GM19438 (cell line): Measurements from ENCODE around the gene OAF.

Experiments
- ATAC-seq: cut with Tn5 transposase; IDR thresholded peaks from one replicate; pipeline ENCODE4 v1.9.1; 2021; ENCODE audit warnings: low read depth; ENCODE audit not compliant: unreplicated experiment

Gene OAF

DNA sequence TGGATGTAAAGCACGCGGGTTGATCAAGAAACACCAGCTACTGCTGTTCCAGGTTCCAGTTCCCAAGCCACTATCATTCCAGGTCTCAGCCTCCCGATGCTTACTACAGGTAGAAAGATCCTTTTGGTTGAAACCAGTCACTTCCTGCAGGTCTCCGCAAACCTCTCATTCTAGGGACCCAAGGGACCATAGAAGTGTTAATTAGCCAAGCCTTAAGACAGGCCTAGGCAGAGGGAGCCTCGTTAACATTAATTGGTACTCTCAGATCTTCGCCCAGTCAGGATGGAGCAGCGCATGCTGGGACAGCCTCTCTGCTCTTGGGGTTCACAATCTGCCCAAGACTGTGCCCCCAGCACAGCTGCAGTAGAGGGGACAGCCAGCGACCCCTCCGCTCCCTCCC, 11.2 kb upstream of the OAF start:
- ATAC-seq = no peak

DNA sequence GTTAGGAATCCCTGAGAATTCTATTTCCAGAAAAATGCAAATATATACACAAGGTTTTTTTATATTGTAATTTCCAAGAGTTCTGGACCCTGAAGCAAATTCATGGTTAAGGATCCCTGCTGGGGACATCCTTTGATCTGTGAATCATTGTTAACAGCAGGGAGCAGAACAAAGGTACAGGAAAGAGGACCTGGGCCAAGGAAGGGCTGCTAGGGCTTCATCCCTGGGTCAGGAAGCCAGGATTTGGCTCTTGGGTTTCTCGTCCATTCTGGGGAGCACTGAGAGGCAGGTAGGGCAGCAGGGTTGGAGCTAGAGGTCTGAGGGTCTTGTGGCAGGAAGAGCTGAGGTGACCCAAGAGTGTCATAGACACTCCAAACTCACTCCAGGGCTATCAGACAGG, 10.2 kb upstream of the OAF start:
- ATAC-seq = no peak

DNA sequence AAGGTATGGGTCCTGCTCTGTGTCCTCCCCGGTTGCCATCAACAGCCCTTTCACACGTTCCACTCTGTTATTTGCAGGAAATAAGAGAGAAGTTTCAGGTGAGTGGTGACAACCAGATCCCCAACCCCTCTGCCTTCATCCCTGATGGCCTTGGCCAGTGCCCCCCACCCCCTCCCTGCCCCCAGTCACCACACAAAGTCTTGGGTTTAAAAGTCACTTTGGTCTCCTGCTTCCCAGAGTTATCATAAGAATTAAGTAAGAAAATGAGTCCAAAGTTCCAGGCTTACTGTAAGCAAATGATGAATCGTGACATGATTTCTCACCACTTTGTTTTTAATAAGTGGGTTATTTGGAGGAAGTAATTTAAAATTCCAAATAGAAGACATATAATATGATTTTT, 9.2 kb upstream of the OAF start:
- no peak for ATAC-seq

DNA sequence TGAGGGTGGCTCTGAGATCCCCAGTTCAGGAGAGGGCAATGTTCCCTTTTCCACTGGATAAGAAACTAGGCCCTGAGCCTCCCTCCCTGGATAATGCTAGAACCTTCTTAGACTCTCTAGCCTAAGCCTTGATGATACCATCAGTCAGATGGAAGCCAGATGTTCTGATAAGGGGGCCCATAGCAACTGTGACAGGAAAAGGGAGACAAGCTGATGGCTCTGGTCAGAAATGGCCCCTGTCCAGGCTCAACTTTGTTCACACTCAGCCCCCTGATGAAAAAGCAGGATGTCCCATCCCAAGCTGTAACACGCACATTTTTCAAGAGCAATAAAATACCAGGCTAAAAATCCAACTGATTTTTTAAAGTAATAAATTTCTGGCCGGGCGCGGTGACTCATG, 7.2 kb upstream of the OAF start:
- ATAC-seq = no peak

DNA sequence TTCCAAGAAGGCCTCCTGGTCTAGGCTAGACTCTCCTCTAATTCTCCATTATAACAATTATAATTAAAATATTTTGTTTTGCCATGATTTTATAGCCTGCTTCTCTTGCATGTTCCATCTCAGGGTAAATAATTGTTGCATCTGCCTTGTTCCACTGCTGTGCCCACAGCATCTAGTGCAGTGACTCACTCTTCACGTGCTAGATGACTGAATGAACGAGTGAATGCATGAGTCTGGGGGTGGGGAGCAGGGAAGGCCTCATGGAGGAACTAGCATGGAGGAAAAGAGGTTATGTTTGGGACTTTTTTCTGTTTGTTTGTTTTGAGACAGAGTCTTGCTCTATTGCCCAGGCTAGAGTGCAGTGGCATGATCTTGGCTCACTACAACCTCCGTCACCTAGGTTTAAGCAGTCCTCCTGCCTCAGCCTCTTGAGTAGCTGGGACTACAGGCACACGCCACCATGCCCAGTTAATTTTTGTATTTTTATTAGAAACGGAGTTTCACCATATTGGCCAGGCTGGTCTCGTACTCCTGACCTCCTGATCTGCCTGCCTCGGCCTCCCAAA, 5.2 kb upstream of the OAF start:
- no peak for ATAC-seq

DNA sequence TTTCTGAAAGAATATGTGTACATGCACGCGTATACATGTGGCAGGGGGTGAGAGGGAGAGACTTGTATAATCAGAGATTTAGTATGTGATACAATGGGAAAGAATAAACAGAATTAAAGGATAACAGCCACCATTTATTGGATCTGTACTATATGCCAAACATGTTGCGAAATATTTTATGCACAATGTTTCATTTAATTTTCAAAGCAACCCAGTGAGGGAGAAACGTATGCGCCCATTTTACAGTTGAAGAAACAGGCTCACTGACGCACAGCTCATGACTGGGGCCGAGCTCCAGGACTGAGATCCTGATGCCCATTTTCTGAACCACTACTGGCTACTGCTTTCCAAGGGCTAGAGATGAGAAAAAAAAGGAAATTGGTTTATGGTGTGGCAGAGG, 3.3 kb upstream of the OAF start:
- ATAC-seq = no peak

DNA sequence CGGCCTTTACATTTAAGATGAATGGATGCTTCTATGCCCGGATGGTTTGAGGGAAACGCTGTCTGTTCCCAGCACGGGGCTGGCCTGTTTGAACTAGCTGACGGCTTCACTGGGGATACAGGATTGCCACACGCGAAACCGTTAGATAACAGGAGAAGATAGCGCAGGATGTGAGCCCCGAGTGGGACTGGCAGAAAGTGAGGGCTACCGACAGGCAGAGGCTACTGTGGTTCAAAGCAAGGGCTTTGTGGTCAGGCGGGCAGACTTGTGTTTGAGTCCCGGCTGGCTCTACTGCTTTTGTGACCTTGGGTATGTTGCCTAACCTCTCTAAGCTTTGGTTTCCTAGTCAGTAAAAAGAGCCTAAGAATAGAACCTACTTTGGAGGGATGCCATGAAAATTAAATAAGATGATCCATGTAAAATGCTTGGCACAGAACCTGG, 2.8 kb upstream of the OAF start:
- ATAC-seq = no peak

DNA sequence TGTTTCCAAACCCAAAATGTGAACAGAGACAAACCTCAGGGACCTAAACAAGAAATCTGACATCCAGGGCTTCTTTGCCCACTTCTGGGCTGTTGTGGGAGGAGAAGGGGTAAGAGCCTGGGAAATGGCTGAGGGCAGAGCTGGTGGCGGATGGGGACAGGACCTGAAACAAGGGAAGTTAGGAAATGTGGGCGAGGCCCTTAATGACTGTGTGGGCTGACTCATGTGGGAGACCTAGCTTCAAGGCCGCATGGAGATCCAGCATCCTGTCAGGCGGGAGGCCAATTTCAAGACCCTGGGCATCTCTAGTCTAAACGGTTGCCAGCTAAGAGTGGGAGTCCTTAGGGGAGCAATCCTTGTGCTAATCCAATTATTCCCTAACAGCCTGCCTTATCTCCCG, 2.1 kb upstream of the OAF start:
- ATAC-seq = no peak

DNA sequence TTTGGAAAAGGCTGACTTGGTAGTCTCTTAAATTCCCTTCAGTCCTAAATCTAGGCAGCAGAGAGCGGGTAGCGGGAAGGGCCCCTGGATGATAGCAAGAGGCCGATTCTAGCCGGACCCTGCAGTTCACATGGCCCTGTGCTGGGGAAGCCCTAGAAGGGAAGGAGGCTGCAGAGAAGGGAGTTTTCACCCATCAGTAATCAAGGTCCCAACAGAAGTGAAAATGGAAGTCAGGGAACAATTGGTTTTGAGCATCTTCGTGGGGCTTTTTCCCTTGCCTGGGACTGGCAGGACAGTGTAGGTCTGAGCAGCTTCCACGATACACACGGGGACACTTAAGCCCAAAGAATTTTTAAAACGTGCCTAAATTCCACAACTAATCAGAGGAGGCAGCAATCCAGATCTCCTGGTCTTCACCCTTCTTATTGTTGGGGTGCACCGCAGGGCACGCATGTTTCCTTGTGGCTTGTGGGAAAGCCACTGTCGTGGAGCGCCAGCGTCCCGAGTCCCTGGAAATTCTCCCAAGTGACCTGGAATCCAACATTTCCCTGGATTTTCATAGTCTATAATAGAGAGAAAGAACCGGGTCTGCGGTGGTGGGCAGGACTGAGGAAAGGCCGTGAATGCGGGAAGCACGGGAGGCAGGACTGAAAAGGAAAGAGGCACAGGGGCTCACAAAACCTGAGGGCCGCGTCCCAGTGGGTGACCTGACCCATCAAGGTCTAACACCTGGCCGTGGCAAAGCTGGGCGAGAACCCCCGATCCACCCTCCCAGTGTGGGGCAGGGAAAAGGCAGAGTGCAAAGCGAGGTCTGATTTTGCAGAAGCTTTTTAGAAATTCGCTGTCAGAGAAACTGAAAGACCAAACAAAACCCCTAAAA, 846 bp upstream of the OAF start:
- ATAC-seq = no peak

DNA sequence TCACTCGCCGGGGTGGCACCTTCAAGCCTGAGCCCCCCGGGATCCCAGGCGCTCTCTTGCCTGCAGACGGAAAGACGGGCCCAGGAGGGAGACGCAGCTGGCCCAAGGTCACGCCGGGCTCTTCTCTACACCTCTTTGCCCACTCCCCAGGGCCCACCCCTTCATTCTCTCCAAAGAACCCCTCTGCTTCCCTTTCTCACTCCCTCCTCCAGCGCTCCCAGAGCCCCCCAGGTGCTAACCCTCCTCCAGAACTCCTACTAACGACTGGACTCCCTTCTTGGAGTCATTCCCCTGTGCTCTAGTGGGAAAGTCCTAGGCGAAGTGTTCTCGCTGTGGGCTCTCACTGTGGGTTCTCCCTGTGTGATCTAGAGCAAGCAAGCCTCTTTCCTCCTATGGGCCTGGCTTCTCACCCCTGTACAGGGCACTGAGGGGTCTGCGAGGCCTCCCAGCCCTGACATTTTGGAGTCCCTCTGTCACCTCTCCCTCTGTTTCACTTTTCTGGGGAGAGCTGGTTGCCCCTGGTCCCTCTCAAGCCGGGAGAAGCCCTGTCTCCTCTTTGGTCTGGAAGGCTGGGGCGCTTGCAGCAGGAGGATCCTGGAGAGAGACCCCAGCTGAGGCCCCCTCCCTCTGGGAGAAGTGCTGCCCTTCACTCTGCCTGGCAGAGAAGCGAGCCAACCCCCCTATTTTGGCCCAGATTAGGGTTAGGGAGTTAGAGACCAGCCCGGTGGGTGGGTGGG, 858 bp downstream of the OAF start:
- ATAC-seq = no peak

DNA sequence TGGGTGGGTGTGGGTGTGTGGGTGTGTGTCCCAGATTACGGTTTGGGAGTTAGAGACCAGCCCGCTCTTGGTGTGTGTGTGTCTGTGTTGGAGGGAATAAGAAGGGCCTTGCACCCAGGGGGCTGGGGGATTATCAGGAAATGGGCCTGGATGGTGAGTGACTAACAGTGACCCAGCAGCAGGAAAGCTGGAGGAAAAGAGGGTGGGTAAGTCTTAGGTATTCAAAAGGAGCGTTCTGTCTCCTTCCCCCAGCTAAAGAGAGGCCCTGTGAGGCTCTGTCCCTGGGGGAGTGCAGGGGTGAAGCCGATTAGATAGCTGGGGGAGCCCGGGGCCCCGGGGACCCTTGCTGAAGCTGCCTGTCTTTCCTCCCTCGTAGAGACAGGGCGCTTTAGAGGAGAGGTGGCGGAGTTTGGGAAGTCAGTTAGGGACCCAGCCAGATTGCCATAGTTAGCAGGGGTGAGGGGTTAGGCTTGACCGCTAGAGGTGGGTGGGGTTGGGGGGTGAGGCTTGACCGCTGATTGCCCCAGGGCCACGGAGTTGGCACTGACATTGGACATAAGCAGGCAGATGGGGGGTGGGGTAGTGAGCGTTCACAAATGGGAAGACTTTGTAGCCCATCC, 1.5 kb downstream of the OAF start:
- no peak for ATAC-seq

DNA sequence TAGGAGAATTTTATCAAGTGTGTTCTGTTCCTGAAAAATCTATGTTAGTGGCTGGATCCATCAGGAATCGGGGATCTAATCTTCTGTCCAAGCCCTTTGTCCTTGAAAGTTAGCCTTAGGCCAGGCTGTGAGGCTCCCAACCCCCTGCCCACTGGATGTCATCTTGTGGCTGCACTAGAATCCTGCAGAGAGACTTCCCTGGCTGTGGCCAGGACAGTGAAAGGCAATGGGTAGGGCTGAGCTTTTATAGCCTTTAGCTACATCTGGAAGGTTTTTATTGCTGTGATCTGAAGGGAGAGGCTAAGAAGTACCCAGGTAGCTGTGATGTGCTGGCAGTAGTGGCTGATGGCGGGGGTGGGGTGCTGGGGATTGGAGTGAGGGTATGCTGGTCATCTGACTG, 2.1 kb downstream of the OAF start:
- ATAC-seq = no peak

DNA sequence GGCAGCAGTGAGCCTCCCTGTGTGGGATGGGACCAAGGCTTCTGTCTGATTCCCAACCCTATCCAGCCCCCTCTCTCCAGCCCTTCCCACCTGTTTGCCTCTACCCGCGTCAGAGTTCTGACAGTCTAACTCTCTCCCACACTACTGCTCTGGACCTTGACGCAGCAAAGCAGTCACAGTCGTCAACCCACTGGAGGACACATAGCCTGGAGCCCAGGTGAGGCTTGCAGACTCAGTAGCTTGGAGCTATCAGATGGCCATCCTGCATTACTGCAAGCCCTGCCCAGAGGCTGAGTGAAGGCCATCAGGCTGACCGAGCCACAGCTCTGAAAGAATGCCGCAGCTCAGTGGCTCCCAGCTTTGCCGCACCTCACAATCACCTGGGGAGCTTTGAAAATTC, 3.7 kb downstream of the OAF start:
- ATAC-seq = no peak

DNA sequence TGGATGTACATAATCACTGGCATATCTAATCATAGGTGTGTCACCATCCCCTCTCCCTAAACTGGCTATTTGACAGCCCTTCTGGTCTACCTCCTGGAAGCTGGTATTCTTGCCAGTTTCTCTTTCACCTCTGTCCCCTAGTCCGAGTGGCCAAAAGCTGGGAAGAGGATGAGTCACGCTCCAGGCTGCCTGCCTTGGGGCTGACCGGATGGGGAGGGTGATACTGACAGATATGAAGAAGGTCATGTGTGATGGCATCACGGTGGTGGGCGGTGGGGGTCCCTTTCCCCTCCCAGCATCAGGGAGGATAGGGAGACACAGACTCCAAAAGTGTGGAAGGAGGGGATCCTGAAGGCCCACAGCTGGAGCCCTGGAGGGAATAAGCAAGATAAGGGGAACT, 4.8 kb downstream of the OAF start:
- no peak for ATAC-seq

DNA sequence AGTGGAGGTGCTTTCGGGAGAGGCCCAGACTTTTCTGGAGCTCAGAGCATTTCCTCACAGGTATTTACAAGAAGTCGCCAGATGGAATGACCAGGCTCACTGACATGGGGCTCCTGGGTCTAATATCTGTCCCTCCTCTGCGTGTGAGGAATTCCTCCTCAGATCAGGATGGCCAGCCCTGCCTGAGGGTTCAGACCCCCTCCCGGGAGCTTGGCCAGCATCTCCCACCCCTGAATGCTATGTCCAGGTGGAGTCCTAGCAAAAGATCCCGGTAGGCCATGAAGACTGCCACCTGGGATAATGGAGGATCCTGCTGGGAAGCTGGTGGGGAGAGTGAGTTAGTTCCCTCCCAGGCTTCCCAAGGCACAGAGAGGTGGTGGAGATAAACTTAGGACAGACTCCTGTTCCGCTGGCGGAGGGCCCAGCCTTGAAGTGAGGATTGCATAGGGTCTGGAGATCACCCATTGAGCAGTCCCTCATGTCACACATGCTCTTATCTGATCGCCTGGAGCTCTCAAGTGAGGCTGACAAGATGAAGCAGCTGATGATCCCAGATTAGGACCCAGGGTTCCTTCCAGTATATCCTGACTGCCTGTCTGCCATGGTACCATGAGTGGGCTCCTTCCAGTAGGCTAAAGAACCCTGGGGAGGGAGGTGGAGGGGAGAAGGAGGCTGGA, 5.7 kb downstream of the OAF start:
- no peak for ATAC-seq

DNA sequence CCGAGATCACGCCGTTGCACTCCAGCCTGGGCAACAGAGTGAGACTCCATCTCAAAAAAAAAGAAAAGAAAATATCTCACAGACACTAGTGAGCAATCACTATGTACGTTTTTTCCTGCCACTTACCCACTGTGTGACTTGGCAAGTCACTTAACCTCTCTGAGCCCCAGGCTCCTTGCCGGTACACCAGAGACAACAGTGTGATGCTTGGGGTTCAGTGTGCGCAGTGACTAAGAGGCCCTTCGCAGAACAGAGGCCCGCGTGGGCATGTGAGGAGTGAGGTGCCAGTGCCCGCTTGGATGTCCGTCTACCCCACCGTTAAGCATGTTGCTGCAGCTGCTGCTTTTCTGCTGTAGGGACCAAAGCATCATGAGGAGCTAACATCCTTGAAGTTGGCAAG, 6.7 kb downstream of the OAF start:
- ATAC-seq = no peak

DNA sequence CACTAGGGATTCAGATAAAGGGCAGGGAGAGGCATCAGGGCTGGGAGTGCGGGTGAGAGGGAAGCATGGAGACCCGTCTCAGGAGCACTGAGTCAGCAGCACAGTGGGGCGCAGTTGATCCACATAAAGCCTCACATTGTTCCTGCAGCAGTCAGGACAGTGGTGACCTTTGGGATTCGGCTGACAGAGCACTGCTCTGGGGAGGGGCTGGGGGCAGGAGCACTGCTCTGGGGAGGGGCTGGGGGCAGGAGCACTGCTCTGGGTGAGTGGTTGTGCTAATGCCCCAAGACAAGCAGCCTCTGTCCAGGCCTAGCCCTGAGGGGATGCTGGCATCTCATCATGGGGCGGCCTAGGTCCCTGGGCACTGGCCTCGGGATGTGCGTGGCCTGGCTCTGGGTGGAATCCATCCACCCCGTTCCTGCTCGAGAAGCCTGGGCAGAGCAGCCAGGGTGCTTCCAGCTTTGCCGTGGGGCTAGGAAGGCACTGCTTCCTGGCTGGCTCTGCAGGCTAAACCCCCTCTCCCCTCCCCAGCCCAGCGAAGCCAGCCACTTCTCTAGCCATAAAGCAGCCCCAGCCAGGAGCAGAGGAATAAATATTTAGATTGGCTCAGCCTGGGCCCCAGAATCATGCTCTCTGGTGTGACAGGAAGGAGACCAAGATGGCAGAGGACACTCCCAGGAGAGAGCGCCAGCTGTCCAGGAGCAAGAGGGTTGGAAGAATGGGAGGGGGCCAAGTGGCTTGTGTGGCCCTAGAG, 7.3 kb downstream of the OAF start:
- no peak for ATAC-seq

DNA sequence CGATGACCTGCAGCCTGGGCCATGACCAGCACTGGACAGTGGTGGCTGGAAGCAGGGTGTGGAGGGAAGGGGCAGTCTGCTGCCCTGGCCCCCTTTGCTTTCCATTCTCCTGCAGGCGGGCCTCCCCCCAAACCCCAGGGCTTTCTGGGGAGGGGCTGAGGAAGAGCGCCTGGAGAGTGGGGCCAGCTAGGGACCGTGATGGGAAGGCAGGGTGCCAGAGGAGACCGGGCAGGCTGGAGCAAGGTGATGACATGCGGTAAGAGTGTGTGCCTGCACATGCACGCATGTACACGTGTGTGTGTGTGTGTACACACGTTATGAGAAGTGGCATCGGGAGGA, 7.8 kb downstream of the OAF start:
- no peak for ATAC-seq

DNA sequence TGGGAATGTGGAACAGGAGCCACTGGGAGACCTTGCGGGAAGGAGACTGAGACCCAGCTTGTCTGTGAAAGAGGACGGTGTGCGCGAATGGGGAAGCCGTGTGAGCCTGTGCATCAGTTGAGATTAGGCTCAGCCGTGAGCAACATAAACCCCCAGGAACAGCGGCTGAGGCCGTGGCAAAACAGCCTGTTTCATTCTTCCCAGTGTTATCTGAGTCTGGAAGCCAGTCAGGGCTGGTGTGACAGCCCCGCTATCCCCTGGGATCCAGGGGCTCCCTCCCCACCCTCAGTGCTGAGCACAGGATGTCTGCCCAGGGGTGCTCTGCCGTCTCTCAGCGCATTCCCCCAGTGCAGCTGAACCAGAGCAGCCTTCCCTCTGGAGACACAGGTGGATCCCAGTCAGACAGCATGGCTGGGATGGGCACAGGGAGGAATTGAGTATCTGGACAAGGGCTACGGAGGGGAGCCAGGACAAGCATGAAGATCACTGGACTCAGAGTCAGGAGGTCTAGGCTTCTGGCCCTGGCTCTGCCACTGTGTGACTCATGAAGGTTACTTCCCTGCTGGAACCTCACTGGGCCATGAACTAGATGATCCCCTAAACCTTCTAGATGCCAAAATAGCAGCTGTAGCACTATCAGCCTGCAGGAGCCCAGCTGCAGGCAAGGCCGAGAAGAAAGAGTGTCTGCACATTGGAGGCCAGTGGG, 8.6 kb downstream of the OAF start:
- no peak for ATAC-seq
